NCI-H510A (cell line): Measurements from ENCODE around the gene FSIP2.

Experiments
- DNase-seq: peaks from one replicate; lab custom pipeline; 2025; lab: John Stamatoyannopoulos, UW

The FSIP2 gene, protein sequence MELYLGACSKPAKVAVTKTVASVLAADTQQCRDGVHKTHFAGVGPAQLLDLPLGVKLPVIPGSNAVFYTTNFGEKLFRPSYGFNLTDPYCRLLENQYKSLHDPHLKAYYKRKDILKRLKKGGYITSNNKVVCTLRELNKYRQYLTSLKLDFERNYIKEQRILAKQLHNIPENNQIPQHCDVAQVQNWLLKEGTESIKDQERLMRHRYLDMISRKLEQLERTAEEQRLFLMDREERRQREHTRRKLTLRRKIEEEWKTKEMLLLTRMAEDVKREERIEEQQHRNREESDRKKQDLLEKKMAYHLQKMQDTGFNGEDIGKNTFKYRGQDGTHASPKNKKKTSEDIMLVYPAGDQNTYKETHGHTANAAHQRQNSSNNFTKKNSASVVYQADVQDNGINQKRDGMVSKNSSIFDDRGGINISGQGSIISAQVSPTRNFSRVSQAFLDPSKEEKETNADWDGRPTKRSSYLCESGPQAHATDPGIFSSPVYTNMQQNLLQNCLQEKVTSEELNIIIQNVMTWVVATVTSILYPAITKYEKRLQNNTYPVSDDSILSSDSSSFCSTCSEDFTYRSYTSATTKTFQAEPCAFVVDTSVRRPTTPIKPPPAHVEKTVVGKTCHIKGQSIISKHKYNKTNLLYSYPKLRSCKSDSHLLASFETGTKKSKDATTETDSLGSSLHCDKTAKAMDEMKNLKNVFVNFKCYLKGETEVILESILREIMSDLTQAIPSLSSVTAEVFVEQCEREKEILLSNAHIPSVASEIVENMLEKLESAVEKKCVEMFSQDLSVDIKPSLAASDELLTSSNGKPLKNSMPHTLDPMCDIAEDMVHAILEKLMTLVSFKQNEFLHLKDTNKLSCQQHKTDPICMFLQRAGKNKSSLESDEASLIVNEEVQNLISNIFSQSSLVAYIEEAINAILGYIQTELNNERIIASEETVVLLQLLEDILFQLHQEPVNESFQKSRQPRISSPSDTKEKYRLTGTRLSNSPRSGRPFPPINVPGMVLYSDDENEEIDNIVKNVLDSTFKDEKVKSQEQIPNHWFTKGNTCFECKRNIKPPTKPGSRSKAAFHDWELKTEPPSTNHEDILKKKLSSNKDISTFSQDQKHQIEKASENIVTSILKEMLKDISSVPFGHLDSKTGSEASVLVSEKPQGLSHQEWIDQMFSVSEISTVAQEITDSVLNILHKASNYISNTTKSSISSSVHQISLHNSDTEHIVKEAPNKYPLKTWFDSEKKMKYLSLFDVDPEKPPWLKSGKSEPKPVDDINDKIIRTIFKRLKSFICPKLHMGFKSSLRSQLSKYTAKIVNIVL (N-terminal part only)

DNA sequence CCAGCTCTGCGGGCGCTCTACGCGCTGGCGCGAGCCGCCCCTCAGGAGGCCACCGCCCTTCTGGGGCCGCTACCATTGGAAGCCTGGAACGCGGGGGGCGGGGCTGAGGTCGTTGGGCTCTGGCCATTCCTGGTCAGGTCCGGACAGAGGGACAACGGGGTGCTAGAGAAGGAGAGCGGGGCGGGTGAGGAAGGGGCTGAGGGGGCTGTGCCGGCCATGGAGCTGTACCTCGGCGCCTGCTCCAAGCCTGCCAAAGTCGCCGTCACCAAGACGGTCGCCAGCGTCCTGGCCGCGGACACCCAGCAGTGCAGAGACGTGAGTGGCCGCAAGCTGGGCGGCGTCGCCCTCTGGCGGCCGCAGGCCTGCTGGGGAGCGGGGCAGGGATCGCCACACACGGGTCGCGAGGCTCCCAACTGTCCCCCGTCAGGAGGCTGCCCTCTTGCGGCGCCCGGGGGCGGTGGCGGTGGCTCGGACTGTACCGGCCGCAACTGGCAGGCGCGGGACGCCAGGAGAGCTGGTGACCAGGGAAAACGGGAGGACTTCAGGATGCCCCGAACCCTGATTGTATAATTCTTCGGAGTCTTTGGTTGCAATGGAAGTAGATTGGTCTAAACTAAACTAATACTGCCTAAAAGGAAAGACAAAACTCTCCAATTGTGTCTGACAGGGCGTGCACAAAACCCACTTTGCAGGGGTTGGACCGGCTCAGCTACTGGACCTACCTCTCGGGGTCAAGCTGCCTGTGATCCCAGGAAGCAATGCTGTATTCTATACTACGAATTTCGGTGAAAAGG lies at the start of gene FSIP2:
FSIP2 (plus strand) TSS at position 126 of the 794 bp plus-strand sequence; CDS start at position 217, 91 bp downstream.
- DNase-seq, result peak; percentile 5

DNA sequence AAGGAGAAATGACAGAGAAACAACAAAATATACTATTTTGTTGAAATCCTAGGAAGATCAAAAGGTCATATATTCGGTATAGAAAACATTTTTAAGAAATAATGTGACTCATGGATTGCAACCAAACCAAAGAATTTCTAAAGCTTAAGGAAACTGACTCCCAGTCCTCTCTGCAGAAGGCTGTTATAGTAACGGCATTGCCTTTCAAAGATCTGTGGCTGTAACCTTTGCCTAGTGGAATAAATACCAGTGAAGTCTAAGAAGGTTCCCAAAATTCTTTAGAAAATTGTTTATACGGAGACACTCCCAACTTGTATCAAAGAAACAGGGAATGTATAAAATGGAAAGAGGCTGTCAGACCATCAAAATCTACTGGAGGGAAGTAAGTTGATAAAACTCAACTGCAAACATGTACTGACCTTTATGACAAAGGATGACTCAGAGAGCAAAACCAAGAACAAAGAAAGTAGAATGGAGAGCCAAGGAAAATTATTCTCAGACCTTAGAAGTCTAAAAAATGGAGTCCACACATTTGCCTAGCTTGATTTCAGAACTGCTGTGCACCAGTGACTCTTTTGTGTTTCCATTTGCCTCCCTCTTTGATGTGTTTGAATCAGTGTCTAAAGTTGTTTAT lies 48.6 kb upstream of the FSIP2 start:
- no peak for DNase-seq

DNA sequence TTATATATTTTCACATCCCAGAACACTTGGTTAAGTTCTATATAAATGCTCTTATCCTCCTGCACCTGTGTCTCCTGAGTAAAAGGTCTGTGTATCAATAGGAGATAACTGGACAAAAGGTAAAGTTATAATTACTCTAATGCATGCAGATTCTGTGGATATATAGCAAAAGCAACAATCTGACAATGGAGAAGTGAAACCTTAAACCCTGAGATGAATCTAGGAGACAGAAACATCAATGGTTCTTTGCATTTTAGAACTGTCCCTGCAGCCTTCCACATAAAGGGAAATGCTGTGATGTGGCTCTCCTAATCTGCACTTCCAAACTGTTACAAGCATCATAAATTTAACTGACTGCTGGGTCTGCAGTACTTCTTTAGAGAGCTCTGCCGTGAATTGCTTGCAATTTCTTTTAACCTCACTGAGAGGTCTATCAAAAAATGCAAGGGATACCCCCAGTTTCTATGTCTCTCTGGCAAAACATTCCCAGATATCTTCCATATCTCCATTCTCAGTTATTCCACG lies 42.8 kb upstream of the FSIP2 start:
- no peak for DNase-seq

DNA sequence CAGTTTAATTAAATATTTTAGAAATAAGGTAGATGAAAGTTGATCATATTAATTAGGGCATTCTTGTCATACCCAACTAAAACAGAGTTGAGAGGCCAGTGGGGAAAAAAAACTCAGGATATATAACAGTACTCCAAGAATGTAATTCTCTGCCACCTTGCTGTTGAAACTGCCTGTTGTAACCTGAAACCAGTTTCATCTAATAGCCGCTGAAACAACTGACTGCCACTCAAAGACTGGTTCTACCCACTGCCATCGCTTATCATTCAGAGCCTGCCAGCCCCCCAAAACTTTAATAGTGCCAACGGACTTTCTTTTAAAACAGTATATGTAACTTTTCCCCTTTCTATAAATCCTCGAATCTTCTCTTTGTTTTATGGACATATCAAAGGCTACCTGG lies 37.7 kb upstream of the FSIP2 start:
- DNase-seq, result peak; percentile 21

DNA sequence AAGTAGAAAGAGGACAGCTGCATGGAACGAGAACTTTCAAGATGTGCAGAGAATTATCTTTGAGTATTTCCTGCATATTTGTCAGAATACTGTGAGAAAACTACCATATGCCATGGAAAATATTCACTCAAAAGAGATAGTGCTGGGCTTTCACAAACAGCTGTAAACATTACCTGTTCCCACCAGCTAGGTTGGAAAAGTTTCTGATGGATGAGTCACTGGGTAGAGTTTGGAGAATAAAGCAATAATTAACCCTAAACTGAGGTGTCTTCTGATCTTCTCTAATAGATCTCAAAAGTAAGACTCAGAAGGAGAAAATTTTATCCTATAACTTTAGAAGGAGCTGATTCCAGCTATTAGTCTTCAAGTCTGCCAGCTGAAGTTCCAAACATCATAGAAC lies 3.9 kb upstream of the FSIP2 start:
- no peak for DNase-seq

DNA sequence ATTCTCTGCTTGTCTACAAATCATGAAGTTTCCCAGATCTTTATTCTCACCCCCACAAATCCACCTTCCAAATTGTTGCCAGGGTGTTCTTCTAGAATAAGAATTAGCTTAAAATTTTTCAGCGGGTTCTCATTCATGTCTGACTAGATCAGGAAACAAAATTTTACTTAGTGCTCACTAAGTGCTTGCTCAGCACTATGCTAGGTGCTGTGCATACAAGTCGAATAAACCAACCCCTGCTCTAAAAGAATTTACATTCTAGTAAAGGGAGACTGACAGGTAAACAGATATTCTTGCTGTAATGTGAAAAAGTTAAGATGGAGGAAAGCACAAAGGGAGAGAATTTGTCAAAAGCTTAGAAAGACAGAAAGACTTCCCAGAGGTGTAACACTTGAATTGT lies 2.4 kb upstream of the FSIP2 start:
- no peak for DNase-seq

DNA sequence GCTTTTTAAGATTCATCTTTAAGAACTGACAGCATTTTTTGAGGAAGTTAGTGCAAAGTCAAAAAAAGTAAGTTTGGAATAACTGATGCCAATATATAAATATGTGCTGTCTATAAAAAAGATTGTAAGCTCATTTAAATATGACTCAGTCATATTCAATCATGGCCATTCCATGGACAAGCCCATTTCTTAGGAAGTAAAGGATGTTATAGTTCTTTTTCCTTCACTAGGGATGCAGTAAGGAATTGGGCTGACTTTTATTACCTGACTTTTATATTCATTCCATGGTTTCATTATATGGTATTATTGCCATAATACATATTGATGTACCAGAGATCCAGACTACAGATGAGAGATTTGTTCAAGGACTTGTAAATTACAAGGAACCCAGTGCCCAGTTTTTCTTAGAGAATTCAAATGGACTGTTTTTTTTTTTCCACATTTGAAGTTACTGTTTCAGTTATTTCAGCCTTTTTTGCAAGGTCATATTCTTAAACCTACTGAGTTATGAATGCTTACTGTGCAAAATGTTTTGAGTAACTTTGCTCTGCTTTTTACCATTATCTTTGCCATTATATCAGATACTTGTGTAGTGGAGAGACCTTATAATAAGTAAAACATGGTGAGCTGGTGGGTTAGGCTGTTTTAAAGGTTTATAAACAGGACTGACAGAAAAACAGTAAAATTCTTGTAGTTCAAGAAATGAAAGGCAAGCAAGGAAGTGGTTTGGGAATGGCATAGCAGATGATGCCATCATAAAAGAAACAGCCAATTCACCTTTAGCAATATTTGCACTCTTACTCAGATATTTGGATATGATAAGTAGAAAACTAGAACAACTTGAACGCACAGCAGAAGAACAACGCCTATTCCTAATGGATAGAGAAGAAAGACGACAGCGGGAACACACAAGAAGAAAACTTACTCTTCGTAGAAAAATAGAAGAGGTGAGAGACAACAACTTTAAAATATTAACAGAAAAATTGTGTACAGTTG lies 7.6 kb downstream of the FSIP2 start:
- DNase-seq, result no peak

DNA sequence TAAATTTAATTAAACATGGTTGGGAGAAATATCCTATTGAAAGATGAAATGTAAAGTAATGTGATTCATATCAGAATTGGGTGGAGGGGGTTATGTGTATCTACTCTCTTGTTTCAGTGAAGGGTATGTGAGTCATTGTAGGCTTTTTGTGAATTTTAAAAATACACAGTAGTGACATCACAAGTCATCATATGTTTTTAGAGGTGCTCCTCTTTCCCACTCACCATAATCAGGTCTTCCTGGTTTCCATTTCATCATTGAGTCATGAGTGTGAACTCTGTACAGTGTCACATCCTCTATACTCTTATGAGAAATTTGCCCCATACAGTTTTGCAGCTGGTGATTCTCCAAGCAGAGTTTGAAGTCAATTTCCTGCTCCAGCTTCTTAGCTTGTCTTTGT lies 18.8 kb downstream of the FSIP2 start:
- DNase-seq, result no peak

DNA sequence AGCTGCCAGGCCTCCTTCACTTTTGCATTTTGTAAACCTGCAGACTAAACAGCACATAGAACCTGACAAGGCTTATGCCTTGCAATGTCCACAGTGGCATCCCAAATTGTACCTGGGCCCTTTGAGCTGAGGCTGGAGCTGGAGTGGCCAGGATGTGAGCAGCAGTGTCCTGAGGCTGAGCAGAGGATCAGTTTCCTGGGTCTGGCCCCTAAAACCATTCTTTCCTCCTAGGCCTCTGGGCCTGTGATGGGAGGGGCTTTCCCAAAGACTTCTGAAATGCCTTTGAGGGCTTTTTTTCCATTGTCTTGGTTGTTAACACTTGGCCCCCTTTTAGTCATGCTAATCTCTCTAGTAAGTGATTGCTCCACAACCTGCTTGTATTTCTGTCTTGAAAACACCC lies 32.8 kb downstream of the FSIP2 start:
- DNase-seq, result no peak

DNA sequence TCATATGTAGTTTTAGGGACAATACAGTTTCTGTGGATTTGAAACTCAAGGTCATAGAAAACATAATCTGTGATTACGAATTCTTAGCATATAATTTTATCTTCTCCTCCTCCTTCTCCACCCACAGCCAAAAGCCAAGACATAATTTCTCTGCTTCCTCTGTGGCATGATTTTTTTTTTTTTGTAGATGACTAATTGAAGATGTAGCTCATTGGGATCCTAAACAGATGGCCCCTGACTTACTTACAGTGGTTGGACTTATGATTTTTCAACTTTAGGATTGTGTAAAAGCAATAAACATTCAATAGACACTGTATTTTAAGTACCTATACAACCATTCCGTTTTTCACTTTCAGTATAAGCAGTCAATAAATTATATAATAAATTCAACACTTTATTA lies 42.3 kb downstream of the FSIP2 start:
- no peak for DNase-seq

DNA sequence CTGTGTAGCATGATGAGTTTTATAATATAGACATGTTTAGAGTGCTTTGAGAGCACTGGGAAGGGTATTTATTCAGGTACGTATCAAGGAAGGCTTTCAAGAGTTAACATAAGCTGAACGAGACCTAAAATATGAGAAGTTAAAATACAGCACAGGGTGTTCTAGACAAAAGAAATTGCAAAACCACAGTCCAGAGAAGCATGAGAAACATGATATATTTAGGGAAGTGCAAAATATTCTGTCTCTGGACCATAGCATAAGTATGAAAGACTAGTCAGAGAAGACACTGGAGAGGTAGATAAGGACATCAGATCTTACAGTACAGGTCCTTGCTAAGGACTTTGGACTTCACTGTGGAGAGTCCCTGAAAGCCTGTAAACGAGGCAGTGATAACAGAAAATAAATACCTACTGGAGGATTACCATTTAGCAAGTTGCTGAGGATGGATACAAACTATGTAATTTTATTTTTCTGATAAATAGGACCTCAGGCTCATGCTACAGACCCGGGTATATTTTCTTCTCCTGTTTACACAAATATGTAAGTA lies 43.7 kb downstream of the FSIP2 start:
- no peak for DNase-seq

DNA sequence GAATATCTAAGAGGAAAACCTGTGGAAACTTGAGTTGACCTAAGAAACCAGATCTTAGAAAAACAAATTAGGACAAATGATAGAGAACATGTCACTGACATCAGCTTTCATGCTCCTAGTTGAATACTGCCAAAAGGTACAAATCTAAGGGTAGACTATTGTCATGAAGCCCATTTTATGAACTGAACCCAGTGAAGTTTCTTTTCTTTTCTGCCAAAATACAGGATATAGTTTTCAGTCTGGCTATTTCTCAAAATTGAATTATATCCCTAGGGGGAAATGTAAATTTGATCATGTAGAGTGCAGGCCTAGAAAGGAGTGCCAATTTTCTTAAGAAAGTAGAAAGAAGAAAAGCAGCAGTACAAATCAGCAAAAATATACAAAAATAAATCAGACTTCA lies 46.6 kb downstream of the FSIP2 start:
- DNase-seq, result no peak

DNA sequence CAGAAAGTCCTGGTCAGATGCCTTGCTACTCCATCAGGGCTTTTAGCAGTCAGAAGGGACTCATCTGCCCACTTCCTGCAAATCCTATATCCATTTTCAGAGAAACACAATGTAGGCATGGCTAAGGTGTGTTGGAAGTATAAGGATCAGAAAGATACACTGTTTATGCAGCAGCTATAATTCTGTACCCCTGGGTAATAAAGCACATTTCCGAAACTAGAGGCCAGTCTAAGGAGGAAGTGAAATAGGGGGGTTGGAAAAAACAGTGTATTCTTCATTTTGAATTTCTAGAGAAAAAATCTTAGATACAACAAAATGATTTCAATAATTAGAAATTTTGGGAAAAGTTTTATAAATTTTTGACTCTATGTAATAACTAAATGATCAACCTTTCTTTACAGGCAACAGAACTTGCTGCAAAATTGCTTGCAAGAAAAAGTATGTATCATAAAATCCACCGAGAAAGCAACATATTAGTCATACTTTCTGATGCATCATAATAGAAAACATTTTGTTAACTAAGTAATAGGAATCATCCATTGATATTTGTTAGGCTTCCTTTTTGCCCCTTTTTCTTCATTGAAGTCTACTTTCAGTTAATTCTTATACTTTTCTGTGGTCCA lies 47.4 kb downstream of the FSIP2 start:
- DNase-seq, result no peak

DNA sequence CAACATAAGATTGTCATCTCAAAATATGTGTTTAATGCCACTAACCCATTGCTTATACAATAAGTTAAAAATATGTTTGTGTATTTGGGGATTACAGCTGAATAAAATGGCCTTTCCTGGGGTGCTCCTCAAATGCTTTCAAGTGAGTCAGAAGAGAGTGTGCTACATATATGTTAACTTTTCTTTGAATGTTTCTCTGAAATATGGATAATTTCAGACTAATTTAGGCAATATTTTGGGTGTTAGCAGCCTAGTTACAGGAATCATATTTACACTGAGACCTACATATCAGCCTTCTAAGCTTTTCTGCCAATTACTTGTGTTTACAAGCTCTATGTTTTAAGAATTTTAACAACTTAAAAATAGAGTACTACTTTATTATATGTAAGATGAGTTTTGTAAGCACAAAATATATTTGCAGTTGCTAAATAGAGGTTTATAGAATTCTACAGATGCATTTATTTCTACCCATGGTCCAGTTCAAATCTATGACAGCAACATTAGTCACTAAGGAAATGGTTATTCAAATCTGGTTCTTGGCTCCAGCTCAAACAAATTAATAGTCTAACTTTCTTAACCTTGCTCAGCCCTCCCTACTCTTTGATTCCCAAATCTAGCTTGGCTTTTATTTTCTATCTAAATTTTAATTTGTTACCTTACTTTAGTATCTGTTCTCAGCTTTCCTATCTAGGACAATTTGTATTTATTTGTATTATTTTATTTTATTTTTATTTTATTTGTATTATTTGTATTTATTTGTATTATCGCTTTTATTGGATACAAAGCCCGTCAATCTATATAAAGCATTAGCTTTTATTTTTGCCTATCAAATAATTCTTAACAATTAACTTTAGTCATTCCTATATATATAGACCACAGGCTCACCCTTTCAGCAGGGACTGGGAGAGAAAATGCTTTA lies 48.9 kb downstream of the FSIP2 start:
- no peak for DNase-seq

DNA sequence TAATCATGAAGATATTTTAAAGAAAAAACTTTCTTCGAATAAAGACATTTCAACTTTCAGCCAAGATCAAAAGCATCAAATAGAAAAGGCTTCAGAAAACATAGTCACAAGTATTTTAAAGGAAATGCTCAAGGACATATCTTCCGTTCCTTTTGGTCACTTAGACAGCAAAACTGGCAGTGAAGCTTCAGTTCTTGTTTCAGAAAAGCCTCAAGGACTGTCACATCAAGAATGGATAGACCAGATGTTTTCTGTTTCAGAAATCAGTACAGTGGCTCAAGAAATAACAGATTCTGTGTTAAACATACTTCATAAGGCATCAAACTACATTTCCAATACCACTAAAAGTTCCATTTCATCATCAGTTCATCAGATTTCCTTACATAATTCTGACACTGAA lies 51.8 kb downstream of the FSIP2 start:
- no peak for DNase-seq

DNA sequence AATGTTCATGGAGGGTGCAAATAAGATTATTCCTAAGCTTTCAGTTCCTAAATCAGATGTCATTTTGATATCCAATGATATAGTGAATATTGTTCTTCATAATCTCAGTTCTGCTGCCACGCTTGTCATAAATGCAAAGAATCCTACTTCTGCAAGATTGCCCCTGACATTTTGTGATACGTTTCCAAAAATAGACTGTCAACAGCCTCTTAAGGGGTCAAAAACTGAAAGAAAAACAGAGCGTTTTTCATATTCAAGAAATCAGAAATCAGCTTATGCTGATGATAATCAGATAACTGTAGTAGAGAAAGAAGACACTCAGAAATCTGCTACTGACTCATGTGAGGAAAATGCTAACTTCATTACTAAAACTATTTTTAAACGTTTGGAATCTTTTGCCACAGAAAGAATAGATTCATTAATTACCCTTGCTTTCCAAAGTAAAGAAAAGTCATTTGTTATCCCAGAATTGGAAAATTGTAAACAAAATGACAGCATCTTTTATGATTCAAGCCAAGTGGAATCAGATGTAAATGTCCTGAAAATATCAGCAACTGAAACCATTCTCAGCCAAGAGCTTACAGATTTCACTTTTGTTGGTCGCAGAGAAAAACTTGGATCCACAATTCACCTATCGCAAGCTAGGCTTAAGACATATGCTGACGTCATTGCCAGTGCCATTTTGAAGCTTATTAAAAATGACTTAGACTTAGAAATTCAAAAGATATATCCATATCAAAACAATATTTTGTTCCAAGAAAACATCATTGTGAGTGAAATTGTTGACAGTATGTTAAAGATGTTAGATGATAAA lies 55.1 kb downstream of the FSIP2 start:
- no peak for DNase-seq

DNA sequence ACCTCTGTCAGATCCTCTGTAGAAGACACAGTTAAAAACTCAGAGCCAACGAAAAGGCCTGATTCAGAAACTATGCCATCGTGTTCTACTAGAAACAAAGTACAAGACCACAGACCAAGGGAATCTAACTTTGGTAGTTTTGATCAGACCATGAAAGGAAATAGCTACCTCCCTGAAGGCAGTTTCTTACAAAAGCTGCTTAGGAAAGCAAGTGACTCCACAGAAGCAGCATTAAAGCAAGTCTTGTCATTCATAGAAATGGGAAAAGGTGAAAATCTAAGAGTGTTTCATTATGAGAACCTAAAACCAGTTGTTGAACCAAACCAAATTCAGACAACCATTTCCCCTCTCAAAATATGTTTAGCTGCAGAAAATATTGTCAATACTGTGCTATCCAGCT lies 58.2 kb downstream of the FSIP2 start:
- no peak for DNase-seq
